ENCODE results near the gene ZNF436.

DNA sequence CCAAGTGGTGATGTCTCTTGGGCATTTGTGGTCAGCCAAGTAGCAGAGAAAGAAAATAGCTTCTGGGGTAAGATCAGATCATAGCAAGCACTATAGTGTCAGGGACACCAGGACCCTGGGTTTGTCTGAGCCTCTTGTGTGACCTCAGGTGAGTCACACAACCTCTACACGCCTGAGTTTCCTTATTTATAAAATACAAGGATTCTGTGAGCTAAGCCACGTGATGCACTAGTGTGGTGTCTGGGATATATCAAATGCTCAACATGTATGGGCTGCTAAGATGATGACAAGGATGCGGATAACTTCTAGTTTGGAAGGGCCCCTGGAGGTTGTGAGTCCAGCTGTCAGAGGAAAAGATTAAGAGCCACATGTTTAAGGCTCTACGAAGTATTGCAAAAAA is 24.5 kb upstream of the ZNF436 start:
- no peak for TF ChIP-seq CTCF (IDR thresholded peaks at IDR 0.05; ENCODE audit: insufficient read depth, low read length, poor library complexity, severe bottlenecking)
- no peak for TF ChIP-seq EZH2phosphoT487 (conservative IDR thresholded peaks at IDR 0.05; ENCODE audit: low read length)
